Measurements from ENCODE around the gene COX6A2. TPM values are rescaled to one million over a fixed set of nuclear protein-coding genes. Genes with fewer than 3 reads are reported as not detected.

COX6A2 gene
- total RNA-seq, 1 donor from 2014 or later, result not detected

GRCh38 chr16:31471875-31472708, 43.9 kb upstream of the COX6A2 start, which contains the start of gene TGFB1I1:
Gene TGFB1I1 (plus strand): TSS chr16:31472152. CDS start chr16:31472189, 37 bp downstream.
- Histone ChIP-seq H3K27me3 (ENCODE audit: low read depth) (no peaks in the 10 kb centered on the region), H3K27ac (peak within 1 kb of the TSS; percentile 89), H3K4me1 (peaks cover 29% of the 10 kb centered on the region), H3K4me3 (peak within 1 kb of the TSS; percentile 64), H3K9me3 (no peaks in the 10 kb centered on the region), H3K36me3 (peaks cover 25% of the 10 kb centered on the region)
- intact Hi-C loops (cut with DNase I), result no loop called here
- TF ChIP-seq CTCF (IDR thresholded peaks at IDR 0.05), result no peak
- DNase-seq (no peak), ATAC-seq (peak; percentile 41 to 55)

GRCh38 chr16:31471241-31471874, 43.2 kb upstream of the COX6A2 start:
- Histone ChIP-seq H3K27ac (peak overlapping the region; percentile 89), H3K4me3 (peak overlapping the region; percentile 64), H3K27me3 (ENCODE audit: low read depth) (no peaks in the 10 kb centered on the region), H3K9me3 (no peaks in the 10 kb centered on the region), H3K4me1 (peaks cover 29% of the 10 kb centered on the region), H3K36me3 (peaks cover 33% of the 10 kb centered on the region)
- no peak for TF ChIP-seq CTCF (IDR thresholded peaks at IDR 0.05)
- DNase-seq (no peak), ATAC-seq (no peak)
- intact Hi-C loops (cut with DNase I), result no loop called here

GRCh38 chr16:31470615-31471014, 42.5 kb upstream of the COX6A2 start:
- Histone ChIP-seq H3K4me1 (peaks cover 24% of the 10 kb centered on the region), H3K27ac (peak overlapping the region; percentile 89), H3K36me3 (peaks cover 38% of the 10 kb centered on the region), H3K9me3 (no peaks in the 10 kb centered on the region), H3K4me3 (no peak overlapping the region), H3K27me3 (ENCODE audit: low read depth) (no peaks in the 10 kb centered on the region)
- DNase-seq (no peak), ATAC-seq (no peak)
- TF ChIP-seq CTCF (IDR thresholded peaks at IDR 0.05), result no peak
- intact Hi-C loops (cut with DNase I), result no loop called here

GRCh38 chr16:31467858-31468257, 39.7 kb upstream of the COX6A2 start:
- Histone ChIP-seq H3K36me3 (peaks cover 40% of the 10 kb centered on the region), H3K9me3 (no peaks in the 10 kb centered on the region), H3K27me3 (ENCODE audit: low read depth) (no peaks in the 10 kb centered on the region), H3K27ac (no peak overlapping the region), H3K4me1 (peaks cover 15% of the 10 kb centered on the region), H3K4me3 (no peak overlapping the region)
- ATAC-seq, result no peak
- DNase-seq, result no peak
- intact Hi-C loops (cut with DNase I), result no loop called here
- TF ChIP-seq CTCF (IDR thresholded peaks at IDR 0.05), result no peak

- Histone ChIP-seq H3K27ac (no peak overlapping the region), H3K36me3 (peaks cover 46% of the 10 kb centered on the region), H3K4me3 (no peak overlapping the region), H3K27me3 (ENCODE audit: low read depth) (no peaks in the 10 kb centered on the region), H3K4me1 (peaks cover 12% of the 10 kb centered on the region), H3K9me3 (no peaks in the 10 kb centered on the region)
- DNase-seq (no peak), ATAC-seq (no peak)
- TF ChIP-seq CTCF (IDR thresholded peaks at IDR 0.05), result no peak
- intact Hi-C loops (cut with DNase I), result no loop called here
Measured at GRCh38 chr16:31467151-31467773, 39.1 kb upstream of the COX6A2 start.
